ENCODE measurements around the gene CNTLN. TPM values are rescaled to one million over a fixed set of nuclear protein-coding genes. Genes with fewer than 3 reads are reported as not detected.

The CNTLN gene
- total and polyA plus RNA-seq, 2 experiments from 2014 or later, result 17.7 to 21.8 TPM

DNA sequence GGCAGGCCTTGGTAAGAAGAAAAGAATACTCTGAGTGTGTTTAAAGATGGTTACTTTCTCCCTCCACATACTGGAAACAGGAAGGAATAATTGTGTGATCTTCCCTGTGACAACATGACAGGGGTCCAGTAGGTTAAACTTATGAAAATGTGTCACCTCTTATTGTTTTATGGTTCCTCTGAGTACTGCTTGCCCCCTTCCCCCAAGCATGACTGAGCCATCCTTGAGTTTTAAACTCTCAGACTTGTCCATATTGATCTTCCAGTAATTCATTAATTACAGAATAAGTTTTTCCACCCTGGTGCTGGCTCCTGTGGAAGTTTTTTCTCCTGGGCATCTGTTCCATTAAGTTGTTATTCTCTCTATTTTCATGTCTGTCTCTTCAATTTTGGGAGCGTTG, 95.8 kb downstream of the CNTLN start:
- Mint-ChIP-seq H3K27me3 (ENCODE audit: insufficient read depth, low read depth, poor library complexity) (no peaks in the 10 kb centered on the region), H3K4me3 (no peak overlapping the region), H3K4me1 (peaks cover 16% of the 10 kb centered on the region), H3K9me3 (no peaks in the 10 kb centered on the region), H3K27ac (peak overlapping the region; percentile 84), H3K36me3 (ENCODE audit: low read depth) (no peaks in the 10 kb centered on the region)
- ATAC-seq (no peak), DNase-seq (ENCODE audit: low spot score) (no peak)
- no peaks in the 10 kb centered on the region for H3F3A ChIP-seq (replicated peaks; ENCODE audit: low read depth)
- no peaks in the 10 kb centered on the region for H3K36me3 ChIP-seq (ENCODE audit: insufficient read depth)
- H3K9me2 ChIP-seq (ENCODE audit: insufficient read depth), result no peaks in the 10 kb centered on the region
- no peak overlapping the region for H3K4me3 ChIP-seq
- no peaks in the 10 kb centered on the region for H4K20me1 ChIP-seq (replicated peaks; ENCODE audit: insufficient read depth)
- H2AFZ ChIP-seq, result no peak overlapping the region
- H3K27me3 ChIP-seq (ENCODE audit: insufficient read depth), result no peaks in the 10 kb centered on the region
- TF ChIP-seq POLR2AphosphoS5 (IDR thresholded peaks at IDR 0.05; ENCODE audit: low read depth) (no peak), JUNB (IDR thresholded peaks at IDR 0.05; ENCODE audit: unreplicated experiment) (no peak), ZNF114 (CRISPR knock-in tag; IDR thresholded peaks at IDR 0.05) (no peak), NANOG (IDR thresholded peaks at IDR 0.05; ENCODE audit: borderline replicate concordance) (no peak), REST (IDR thresholded peaks at IDR 0.05; ENCODE audit: unreplicated experiment) (no peak), EZH2 (IDR thresholded peaks at IDR 0.05; ENCODE audit: low read depth, unreplicated experiment) (no peak), ZNF462 (CRISPR knock-in tag; IDR thresholded peaks at IDR 0.05) (no peak), ZNF331 (CRISPR knock-in tag; IDR thresholded peaks at IDR 0.05; ENCODE audit: low read depth) (no peak), STAT1 (IDR thresholded peaks at IDR 0.05; ENCODE audit: unreplicated experiment) (no peak), EZH2phosphoT487 (IDR thresholded peaks at IDR 0.05; ENCODE audit: unreplicated experiment) (no peak), CREB1 (CRISPR knock-in tag; IDR thresholded peaks at IDR 0.05; ENCODE audit: low read depth) (no peak), CTCF (conservative IDR thresholded peaks at IDR 0.05; ENCODE audit: low read depth in 2 of 2) (no peak)
- TF ChIP-seq, protein P1, sequence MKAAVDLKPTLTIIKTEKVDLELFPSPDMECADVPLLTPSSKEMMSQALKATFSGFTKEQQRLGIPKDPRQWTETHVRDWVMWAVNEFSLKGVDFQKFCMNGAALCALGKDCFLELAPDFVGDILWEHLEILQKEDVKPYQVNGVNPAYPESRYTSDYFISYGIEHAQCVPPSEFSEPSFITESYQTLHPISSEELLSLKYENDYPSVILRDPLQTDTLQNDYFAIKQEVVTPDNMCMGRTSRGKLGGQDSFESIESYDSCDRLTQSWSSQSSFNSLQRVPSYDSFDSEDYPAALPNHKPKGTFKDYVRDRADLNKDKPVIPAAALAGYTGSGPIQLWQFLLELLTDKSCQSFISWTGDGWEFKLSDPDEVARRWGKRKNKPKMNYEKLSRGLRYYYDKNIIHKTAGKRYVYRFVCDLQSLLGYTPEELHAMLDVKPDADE (IDR thresholded peaks at IDR 0.05), result no peak
- no peak overlapping the region; the same call in 1 of the 2 replicates for H3K27ac ChIP-seq (ENCODE audit: low read depth)
- no peak overlapping the region for H3K4me2 ChIP-seq
- no peaks in the 10 kb centered on the region for H3K79me2 ChIP-seq (replicated peaks; ENCODE audit: insufficient read depth)
- peaks cover 5% of the 10 kb centered on the region; the same call in 1 of the 2 replicates for H3K4me1 ChIP-seq (ENCODE audit: insufficient read depth)
